HG02763 (cell line): ENCODE data around the gene FTSJ3.
A peak's percentile ranks its signal among the peaks of the same experiment; 100 is the strongest.
"Not testable (repeated sequence)": the region's sequence is repeated elsewhere in the genome, so short reads cannot be mapped to it uniquely, and the experiment has no call there.

Source experiments
- ATAC-seq: cut with Tn5 transposase; IDR thresholded peaks from one replicate; pipeline ENCODE4 v1.9.1; 2021; ENCODE audit warnings: mild to moderate bottlenecking, moderate library complexity; ENCODE audit not compliant: unreplicated experiment

The FTSJ3 gene

GRCh38 chr17:63843387-63843888, 16.0 kb upstream of the FTSJ3 start:
- ATAC-seq: not testable (repeated sequence)

- ATAC-seq: peak; percentile 70
Observed at GRCh38 chr17:63842540-63843386, 15.3 kb upstream of the FTSJ3 start, which contains the start of gene SMARCD2. Gene SMARCD2, minus strand, starts transcription at chr17:63842685. Its CDS starts 11 bp downstream, at chr17:63842674.

GRCh38 chr17:63842173-63842539, 14.7 kb upstream of the FTSJ3 start:
- ATAC-seq: peak; percentile 37

GRCh38 chr17:63841350-63842172, 14.1 kb upstream of the FTSJ3 start:
- ATAC-seq: no peak

GRCh38 chr17:63840591-63841349, 13.3 kb upstream of the FTSJ3 start:
- ATAC-seq: no peak

- ATAC-seq: no peak
Observed at GRCh38 chr17:63838631-63839171, 11.2 kb upstream of the FTSJ3 start.

- ATAC-seq: no peak
Observed at GRCh38 chr17:63837962-63838600, 10.6 kb upstream of the FTSJ3 start.

GRCh38 chr17:63837480-63837879, 10.0 kb upstream of the FTSJ3 start:
- ATAC-seq: no peak

- no peak for ATAC-seq
Observed at GRCh38 chr17:63836811-63837210, 9.3 kb upstream of the FTSJ3 start.

- no peak for ATAC-seq
Observed at GRCh38 chr17:63835167-63835720, 7.8 kb upstream of the FTSJ3 start.

- no peak for ATAC-seq
Observed at GRCh38 chr17:63834431-63835166, 7.1 kb upstream of the FTSJ3 start.

- no peak for ATAC-seq
Observed at GRCh38 chr17:63833741-63834373, 6.4 kb upstream of the FTSJ3 start.

- no peak for ATAC-seq
Observed at GRCh38 chr17:63833026-63833740, 5.7 kb upstream of the FTSJ3 start.

- no peak for ATAC-seq
Observed at GRCh38 chr17:63832455-63832854, 5.0 kb upstream of the FTSJ3 start.

- ATAC-seq: no peak
Observed at GRCh38 chr17:63832014-63832413, 4.6 kb upstream of the FTSJ3 start.

- ATAC-seq: no peak
Observed at GRCh38 chr17:63831505-63831904, 4.0 kb upstream of the FTSJ3 start.

GRCh38 chr17:63830904-63831491, 3.5 kb upstream of the FTSJ3 start:
- no peak for ATAC-seq

- no peak for ATAC-seq
Observed at GRCh38 chr17:63830278-63830677, 2.8 kb upstream of the FTSJ3 start.
